ENCODE data around the gene RBM26.

DNA sequence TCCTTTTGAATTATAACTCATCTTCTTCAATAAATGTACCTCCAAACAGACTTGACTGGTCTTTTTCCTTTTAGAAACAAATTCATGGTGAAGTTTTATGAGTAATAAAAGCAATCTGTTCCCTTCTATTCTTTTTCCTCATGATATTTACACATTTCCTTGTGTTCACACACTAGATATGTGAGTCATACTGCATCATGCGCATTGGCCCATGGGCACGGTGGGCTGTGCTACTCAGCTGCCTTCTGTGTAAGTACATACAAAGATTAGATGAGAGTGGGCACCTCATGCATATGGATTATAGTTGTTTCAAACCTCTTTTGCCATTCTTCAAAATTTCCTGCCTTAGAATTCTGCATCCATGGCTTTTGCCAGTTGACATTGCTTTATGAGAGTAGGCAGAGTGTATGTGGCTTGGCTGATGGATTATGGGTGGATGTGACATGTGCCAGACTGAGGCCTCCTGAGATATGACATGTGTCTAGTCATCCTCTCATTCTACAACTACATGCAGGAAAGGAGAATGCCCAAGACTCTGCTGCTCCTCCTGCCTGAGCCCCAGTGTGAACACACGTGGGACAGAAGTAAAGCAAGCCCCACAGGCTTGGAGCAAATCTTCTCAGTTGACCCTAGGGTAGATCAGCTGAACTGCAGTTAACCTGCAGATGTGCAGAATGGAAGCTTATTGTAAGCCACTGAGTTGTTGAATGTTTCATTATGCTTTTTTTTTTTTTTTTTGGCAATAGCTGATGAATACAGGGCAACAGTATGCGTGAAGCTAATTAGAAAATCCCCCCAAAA, 109.9 kb downstream of the RBM26 start:
- no peak for TF ChIP-seq POLR2AphosphoS5 (IDR thresholded peaks at IDR 0.05)
- TF ChIP-seq, protein P1, sequence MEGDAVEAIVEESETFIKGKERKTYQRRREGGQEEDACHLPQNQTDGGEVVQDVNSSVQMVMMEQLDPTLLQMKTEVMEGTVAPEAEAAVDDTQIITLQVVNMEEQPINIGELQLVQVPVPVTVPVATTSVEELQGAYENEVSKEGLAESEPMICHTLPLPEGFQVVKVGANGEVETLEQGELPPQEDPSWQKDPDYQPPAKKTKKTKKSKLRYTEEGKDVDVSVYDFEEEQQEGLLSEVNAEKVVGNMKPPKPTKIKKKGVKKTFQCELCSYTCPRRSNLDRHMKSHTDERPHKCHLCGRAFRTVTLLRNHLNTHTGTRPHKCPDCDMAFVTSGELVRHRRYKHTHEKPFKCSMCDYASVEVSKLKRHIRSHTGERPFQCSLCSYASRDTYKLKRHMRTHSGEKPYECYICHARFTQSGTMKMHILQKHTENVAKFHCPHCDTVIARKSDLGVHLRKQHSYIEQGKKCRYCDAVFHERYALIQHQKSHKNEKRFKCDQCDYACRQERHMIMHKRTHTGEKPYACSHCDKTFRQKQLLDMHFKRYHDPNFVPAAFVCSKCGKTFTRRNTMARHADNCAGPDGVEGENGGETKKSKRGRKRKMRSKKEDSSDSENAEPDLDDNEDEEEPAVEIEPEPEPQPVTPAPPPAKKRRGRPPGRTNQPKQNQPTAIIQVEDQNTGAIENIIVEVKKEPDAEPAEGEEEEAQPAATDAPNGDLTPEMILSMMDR (IDR thresholded peaks at IDR 0.05): no peak
- TF ChIP-seq POLR2A (IDR thresholded peaks at IDR 0.05): no peak
- TF ChIP-seq EP300 (IDR thresholded peaks at IDR 0.05): no peak

Data from gastroesophageal sphincter (tissue), 3 donors.